Measurements from ENCODE around the gene TWF2.

DNA sequence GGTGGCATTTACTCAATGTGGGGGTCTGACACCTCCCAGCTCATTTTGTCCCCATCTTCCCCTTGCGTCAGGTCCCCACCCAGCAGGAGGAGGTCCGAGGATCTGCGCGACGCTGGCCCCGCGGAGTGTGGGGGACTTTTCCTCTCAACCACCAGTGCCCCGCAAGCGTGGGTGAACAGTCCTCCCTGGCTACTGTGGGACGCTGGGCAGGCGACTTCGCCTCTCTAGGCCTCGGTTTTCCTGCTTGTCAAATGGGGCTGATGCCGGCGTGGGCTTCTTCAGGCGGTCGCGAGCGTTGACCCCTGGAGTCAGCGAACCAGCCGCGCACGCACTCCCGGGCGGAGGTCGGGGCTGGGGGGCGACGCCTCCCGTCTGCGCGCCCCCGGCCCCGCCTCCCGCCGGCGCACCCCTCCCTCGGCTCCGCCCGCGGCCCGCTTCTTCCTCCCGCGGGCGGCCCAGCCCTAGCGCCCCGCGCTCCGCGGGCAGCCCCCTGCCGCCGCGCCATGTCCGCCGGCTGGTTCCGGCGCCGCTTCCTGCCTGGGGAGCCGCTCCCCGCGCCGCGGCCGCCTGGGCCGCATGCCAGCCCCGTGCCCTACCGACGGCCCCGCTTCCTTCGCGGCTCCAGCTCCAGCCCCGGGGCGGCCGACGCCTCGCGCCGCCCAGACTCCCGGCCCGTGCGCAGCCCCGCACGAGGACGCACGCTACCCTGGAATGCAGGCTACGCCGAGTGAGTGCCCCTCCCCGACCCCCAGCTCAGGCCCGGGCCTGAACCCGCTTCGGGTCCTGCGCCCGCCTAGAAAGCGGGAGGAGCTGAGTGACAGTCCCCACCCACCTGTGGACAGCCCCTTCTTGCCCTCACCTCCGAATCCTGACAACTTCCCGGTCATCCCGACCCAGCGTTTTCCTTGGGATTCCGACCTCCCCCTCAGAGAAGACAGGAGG, 6.6 kb upstream of the TWF2 start, which contains the start of gene PPM1M:
- TF ChIP-seq, protein P1, sequence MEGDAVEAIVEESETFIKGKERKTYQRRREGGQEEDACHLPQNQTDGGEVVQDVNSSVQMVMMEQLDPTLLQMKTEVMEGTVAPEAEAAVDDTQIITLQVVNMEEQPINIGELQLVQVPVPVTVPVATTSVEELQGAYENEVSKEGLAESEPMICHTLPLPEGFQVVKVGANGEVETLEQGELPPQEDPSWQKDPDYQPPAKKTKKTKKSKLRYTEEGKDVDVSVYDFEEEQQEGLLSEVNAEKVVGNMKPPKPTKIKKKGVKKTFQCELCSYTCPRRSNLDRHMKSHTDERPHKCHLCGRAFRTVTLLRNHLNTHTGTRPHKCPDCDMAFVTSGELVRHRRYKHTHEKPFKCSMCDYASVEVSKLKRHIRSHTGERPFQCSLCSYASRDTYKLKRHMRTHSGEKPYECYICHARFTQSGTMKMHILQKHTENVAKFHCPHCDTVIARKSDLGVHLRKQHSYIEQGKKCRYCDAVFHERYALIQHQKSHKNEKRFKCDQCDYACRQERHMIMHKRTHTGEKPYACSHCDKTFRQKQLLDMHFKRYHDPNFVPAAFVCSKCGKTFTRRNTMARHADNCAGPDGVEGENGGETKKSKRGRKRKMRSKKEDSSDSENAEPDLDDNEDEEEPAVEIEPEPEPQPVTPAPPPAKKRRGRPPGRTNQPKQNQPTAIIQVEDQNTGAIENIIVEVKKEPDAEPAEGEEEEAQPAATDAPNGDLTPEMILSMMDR (IDR thresholded peaks at IDR 0.05) = no peak
- TF ChIP-seq POLR2A (IDR thresholded peaks at IDR 0.05) = no peak
- TF ChIP-seq EP300 (IDR thresholded peaks at IDR 0.05) = no peak
